GM19455 (cell line): ENCODE data around the gene CCDC136.

Experiments used
- ATAC-seq: cut with Tn5 transposase; IDR thresholded peaks from one replicate; pipeline ENCODE4 v1.9.1; 2021; ENCODE audit not compliant: unreplicated experiment

CCDC136 gene

GRCh38 chr7:128841921-128842673, 50.3 kb downstream of the CCDC136 start:
- ATAC-seq: no peak

GRCh38 chr7:128842674-128843641, 51.2 kb downstream of the CCDC136 start:
- no peak for ATAC-seq

GRCh38 chr7:128843938-128844621, 52.3 kb downstream of the CCDC136 start:
- ATAC-seq: no peak

GRCh38 chr7:128844777-128845311, 53.1 kb downstream of the CCDC136 start:
- ATAC-seq: no peak

GRCh38 chr7:128845475-128845874, 53.7 kb downstream of the CCDC136 start:
- no peak for ATAC-seq

GRCh38 chr7:128845987-128846386, 54.2 kb downstream of the CCDC136 start:
- ATAC-seq: no peak

GRCh38 chr7:128846781-128847444, 55.1 kb downstream of the CCDC136 start:
- no peak for ATAC-seq

GRCh38 chr7:128847721-128848211, 56.0 kb downstream of the CCDC136 start:
- ATAC-seq: no peak

- no peak for ATAC-seq
Observed at GRCh38 chr7:128848289-128849155, 56.8 kb downstream of the CCDC136 start.

GRCh38 chr7:128849156-128849515, 57.4 kb downstream of the CCDC136 start:
- ATAC-seq: no peak

- no peak for ATAC-seq
Observed at GRCh38 chr7:128849804-128850490, 58.2 kb downstream of the CCDC136 start.

- no peak for ATAC-seq
Observed at GRCh38 chr7:128852537-128853254, 60.9 kb downstream of the CCDC136 start.

- no peak for ATAC-seq
Observed at GRCh38 chr7:128853799-128854198, 62.0 kb downstream of the CCDC136 start.

GRCh38 chr7:128854396-128854795, 62.6 kb downstream of the CCDC136 start:
- ATAC-seq: no peak

GRCh38 chr7:128855559-128855958, 63.8 kb downstream of the CCDC136 start:
- no peak for ATAC-seq

- ATAC-seq: no peak
Observed at GRCh38 chr7:128856001-128856718, 64.4 kb downstream of the CCDC136 start.

- no peak for ATAC-seq
Observed at GRCh38 chr7:128858380-128859231, 66.8 kb downstream of the CCDC136 start.
